Motor neuron (in vitro differentiated cells): ENCODE measurements around the gene FOXRED1. TPM values are rescaled to one million over a fixed set of nuclear protein-coding genes. Genes with fewer than 3 reads are reported as not detected.
"Not testable (repeated sequence)": the region's sequence is repeated elsewhere in the genome, so short reads cannot be mapped to it uniquely, and the experiment has no call there.

Experiments
- ATAC-seq, 8 experiments: fragments of 200-7000 bp; cut with Tn5 transposase; replicated peaks in 6 of 8; 2 replicates each; pipeline ENCODE4 v1.8.0; 2021; ENCODE audit warnings: mild to moderate bottlenecking in 8 of 8, moderate library complexity in 8 of 8
- H3K27ac ChIP-seq, 2 donors: fragments of 250-450 bp; sonication (Bioruptor Pico); 2 replicates each; pipeline ENCODE4 v1.9.0; 2021; ENCODE audit warnings: antibody characterized with exemption in 2 of 2, mild to moderate bottlenecking in 2 of 2, moderate library complexity in 1 of 2
- H3K4me1 ChIP-seq, 2 donors: fragments of 250-450 bp; sonication (Bioruptor Pico); replicated peaks in 1 of 2; 2 replicates each; pipeline ENCODE4 v1.6.1; 2021; ENCODE audit warnings: antibody characterized with exemption in 2 of 2, mild to moderate bottlenecking in 2 of 2, moderate library complexity in 1 of 2
- H3K4me3 ChIP-seq, 5 donors: fragments of 250-450 bp; sonication (Bioruptor Pico); 2 replicates each; pipeline ENCODE4 v1.9.0; 2021; ENCODE audit warnings: antibody characterized with exemption in 5 of 5, mild to moderate bottlenecking in 5 of 5, moderate library complexity in 4 of 5
- WGBS, 10 experiments: fragments of 450-650 bp; shearing (Covaris generic); methylation state at CpG; one replicate each; pipeline ENCODE4 v1.0.0; 2022; 5-methylcytosine and 5-hydroxymethylcytosine counted together
- in situ Hi-C, 9 experiments: fragments of 400-800 bp; cut with MboI; loops; one replicate each; pipeline ENCODE4 v1.15.0; 2021; ENCODE audit warnings: low sequenced_read_pairs in 9 of 9, low pct_unique_long_range_greater_than_20kb in 2 of 9; ENCODE audit not compliant: unreplicated experiment in 9 of 9
- total RNA-seq, 8 experiments: library from RNA; unstranded; fragments of 300-600 nt; gene quantifications; 2 replicates each; pipeline versions ENCODE4 v1.2.3 to v1.2.4, GENCODE V29; 2022

Gene FOXRED1
- total RNA-seq, 8 experiments from 2014 or later, result 15.4 to 43.9 (median 30.9) TPM

DNA sequence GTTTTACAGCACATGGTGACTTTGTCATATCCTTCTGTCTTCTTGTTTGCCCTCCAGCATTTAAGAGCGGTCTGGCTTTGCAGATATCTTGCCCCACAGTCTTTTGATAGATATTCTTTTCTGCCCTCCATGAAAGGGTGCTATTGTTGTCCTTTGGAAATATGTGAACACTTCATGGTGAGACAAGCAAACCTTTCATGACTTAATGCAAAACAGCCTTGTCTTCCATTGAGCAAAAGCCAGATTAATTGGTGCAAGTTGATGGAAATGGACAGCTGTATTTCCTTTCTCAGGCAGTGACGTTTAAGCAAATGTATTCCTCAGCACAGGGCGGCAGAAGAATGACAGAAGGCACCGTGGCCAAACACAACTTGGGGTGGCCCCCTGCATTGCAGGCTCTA lies 39.3 kb downstream of the FOXRED1 start:
- no peak overlapping the region for H3K27ac ChIP-seq
- no peak overlapping the region for H3K4me3 ChIP-seq
- in situ Hi-C loops, result loop anchor here in 1 of 9 experiments (25.0 kb wide), 1 partner anchor 104 kb away; no protein-coding TSS in a partner anchor

GRCh38 chr11:126308771-126309170 lies 39.8 kb downstream of the FOXRED1 start:
- in situ Hi-C loops, result loop anchor here in 1 of 9 experiments (25.0 kb wide), 1 partner anchor 104 kb away; no protein-coding TSS in a partner anchor
- H3K27ac ChIP-seq, H3K4me1 ChIP-seq, H3K4me3 ChIP-seq, ATAC-seq: not testable (repeated sequence)
- WGBS, 10 experiments, result 79 to 100% (median 90%) methylated on average over 1 to 4 of the region's 4 CpGs; no CpG with 5 or more reads in 1 of the 10 experiments

More for the DNA sequence above, 39.3 kb downstream of the FOXRED1 start:
- WGBS, 10 experiments, result 0 to 100% (median 60%) methylated on average over 1 to 4 of the region's 4 CpGs; no CpG with 5 or more reads in 1 of the 10 experiments
- peaks cover 2 to 7% of the 10 kb centered on the region in 2 donors for H3K4me1 ChIP-seq
- ATAC-seq, result no peak

DNA sequence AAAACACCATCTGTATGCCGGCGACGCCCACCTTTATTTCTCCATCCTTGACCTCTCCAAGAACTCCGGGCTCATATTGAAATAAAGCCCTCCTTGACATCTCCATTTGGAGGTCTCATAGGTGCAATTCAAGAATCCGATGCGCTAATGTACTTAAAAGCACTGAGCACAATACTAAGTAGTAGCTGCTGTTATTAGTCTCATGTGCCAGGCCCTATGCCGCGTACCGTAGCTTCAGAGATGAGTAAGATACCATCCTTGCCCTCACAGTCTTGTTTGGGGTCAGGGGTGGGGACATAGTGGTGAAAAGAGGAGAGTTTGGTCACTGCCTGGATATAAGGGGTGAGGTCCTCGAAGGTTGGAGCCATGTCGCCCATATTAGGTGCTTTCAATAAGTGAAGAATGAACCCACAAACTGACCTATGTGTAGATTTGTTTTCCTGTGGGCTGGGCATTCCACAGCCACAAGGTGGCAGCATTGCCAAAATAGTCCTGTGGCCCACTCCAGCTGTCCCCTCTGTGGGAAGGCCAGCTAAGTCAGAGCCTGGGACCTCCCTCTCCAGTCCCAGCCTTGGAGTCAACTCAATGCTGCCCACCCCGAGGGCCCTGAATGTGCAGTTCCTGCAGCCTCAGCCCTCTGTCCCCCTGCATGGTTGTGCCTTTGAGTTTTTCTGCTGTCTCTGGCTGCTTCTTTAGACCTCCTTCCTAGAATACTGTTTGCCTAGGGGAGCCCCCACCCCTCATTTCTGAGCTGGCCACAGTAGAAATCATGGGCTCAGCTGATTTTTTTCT lies 41.4 kb downstream of the FOXRED1 start:
- H3K4me3 ChIP-seq, result no peak overlapping the region
- no peak overlapping the region for H3K27ac ChIP-seq
- 0 to 94% (median 74%) methylated on average over 1 to 9 of the region's 12 CpGs; no CpG with 5 or more reads in 2 of the 10 experiments for WGBS, 10 experiments
- peak; percentile 68 to 99 (median 98) for ATAC-seq
- in situ Hi-C loops, result loop anchor here in 1 of 9 experiments (25.0 kb wide), 1 partner anchor 102 kb away; no protein-coding TSS in a partner anchor
- H3K4me1 ChIP-seq, result peaks cover 0 to 2% of the 10 kb centered on the region in 2 donors

GRCh38 chr11:126310992-126311310 lies 42.0 kb downstream of the FOXRED1 start:
- Histone ChIP-seq H3K27ac (no peak overlapping the region), H3K4me3 (no peak overlapping the region), H3K4me1 (peaks cover 0 to 2% of the 10 kb centered on the region in 2 donors)
- in situ Hi-C loops, result loop anchor here in 1 of 9 experiments (25.0 kb wide), 1 partner anchor 101 kb away; no protein-coding TSS in a partner anchor
- 55 to 100% (median 83%) methylated on average over 1 to 6 of the region's 6 CpGs; no CpG with 5 or more reads in 2 of the 10 experiments for WGBS, 10 experiments
- peak in 5 of 8 experiments; percentile 15 to 27 (median 19) for ATAC-seq

DNA sequence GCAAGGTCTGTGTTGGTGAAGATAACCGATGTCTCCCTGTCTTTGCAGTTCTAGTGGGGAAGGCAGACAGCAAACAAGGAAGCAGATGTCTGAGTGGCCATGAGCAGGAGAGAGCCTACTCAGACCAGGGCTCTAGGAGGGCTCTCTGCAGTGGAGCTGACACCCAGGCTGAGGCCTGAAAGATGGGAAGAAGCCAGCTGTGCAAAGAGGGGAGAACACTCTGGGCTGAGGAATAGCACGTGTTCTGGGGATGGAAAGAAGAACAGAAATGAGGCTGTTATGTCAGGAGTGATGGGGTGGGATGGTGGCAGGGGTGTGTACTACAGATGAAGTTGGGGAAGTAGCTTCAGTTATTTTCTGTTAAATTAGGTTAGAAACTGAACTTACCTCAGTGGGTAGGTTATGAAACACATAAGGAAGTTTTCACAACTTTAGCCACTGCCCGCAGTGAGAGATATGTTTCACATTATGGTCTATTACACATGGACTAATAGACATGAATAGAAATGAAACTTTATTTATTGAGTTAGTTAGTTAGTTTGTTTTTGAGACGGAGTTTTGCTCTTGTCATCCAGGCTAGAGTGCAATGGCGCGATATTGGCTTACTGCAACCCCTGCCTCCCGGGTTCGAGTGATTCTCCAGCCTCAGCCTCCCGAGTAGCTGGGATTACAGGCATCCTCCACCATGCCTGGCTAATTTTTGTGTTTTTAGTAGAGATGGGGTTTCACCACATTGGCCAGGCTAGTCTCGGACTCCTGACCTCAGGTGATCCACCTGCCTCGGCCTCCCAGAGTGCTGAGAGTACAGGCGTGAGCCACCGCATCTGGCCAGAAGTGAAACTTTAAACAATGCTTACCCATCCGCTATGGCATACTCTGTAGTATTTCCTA lies 42.7 kb downstream of the FOXRED1 start:
- no peak overlapping the region for H3K4me3 ChIP-seq
- H3K27ac ChIP-seq, result no peak overlapping the region
- WGBS, 10 experiments, result 72 to 100% (median 94%) methylated on average over 1 to 10 of the region's 14 CpGs
- H3K4me1 ChIP-seq, result peaks cover 0 to 2% of the 10 kb centered on the region in 2 donors
- in situ Hi-C loops, result loop anchor here in 1 of 9 experiments (25.0 kb wide), 1 partner anchor 101 kb away; no protein-coding TSS in a partner anchor
- ATAC-seq, result no peak

DNA sequence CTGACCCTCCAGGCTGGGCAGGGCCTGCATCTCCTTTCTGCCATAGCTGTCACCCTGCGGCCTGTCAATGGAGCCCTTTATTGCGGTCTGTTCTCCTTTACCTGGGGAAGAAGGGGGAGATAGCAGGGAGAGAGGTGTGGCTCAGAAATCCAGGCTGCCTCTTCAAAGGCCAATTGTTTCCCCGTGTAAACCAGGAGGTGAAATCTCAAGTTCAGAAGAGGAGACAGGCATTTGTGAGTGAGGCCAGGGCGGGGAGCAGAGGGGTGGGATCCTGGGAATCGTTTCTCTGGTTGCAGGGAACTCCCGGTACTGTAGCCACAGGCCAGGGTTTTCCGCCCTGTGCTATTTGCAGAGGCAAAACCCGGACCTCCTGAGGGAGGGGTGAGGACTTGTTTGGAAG lies 44.0 kb downstream of the FOXRED1 start:
- in situ Hi-C loops, result loop anchor here in 1 of 9 experiments (25.0 kb wide), 1 partner anchor 99 kb away; no protein-coding TSS in a partner anchor
- WGBS, 10 experiments, result 6 to 78% (median 63%) methylated on average over 1 to 5 of the region's 8 CpGs; no CpG with 5 or more reads in 4 of the 10 experiments
- ATAC-seq, result peak in 3 of 8 experiments; percentile 50 to 63 (median 60)
- Histone ChIP-seq H3K4me3 (no peak overlapping the region), H3K27ac (no peak overlapping the region), H3K4me1 (peaks cover 2 to 4% of the 10 kb centered on the region in 2 donors)

DNA sequence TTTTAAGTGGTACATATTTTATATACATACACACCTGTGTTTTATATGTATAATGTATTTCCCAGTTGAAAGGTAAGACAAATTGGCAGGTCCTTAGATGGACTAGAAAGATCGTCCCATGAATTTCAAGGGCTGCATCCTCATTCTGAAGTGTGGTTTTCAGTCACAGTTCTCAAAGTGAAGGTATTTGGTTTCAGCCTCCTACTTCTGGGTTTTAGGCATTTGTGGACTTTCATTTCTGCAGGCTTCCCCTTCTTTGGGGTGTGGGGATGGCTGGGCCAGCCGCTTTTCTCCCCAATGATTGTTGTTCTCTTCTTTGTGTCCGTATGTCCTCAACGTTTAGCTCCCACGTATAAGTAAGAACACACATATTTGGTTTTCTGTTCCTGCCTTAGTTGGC lies 44.9 kb downstream of the FOXRED1 start:
- no peak overlapping the region for H3K27ac ChIP-seq
- 72 to 100% (median 95%) methylated on average over 1 to 5 of the region's 5 CpGs; no CpG with 5 or more reads in 3 of the 10 experiments for WGBS, 10 experiments
- in situ Hi-C loops, result loop anchor here in 1 of 9 experiments (25.0 kb wide), 1 partner anchor 98 kb away; no protein-coding TSS in a partner anchor
- no peak overlapping the region for H3K4me3 ChIP-seq
- no peak for ATAC-seq
- peaks cover 2 to 4% of the 10 kb centered on the region in 2 donors for H3K4me1 ChIP-seq

- ATAC-seq, result peak in 3 of 8 experiments; percentile 61
- in situ Hi-C loops, result loop anchor here in 1 of 9 experiments (25.0 kb wide), 1 partner anchor 95 kb away; no protein-coding TSS in a partner anchor
- no peak overlapping the region for H3K4me3 ChIP-seq
- peaks cover 0 to 4% of the 10 kb centered on the region in 2 donors for H3K4me1 ChIP-seq
- 20 to 80% (median 73%) methylated on average over 1 of the region's 1 CpG; no CpG with 5 or more reads in 6 of the 10 experiments for WGBS, 10 experiments
- no peak overlapping the region for H3K27ac ChIP-seq
Measured at GRCh38 chr11:126317432-126317755, 48.4 kb downstream of the FOXRED1 start.

DNA sequence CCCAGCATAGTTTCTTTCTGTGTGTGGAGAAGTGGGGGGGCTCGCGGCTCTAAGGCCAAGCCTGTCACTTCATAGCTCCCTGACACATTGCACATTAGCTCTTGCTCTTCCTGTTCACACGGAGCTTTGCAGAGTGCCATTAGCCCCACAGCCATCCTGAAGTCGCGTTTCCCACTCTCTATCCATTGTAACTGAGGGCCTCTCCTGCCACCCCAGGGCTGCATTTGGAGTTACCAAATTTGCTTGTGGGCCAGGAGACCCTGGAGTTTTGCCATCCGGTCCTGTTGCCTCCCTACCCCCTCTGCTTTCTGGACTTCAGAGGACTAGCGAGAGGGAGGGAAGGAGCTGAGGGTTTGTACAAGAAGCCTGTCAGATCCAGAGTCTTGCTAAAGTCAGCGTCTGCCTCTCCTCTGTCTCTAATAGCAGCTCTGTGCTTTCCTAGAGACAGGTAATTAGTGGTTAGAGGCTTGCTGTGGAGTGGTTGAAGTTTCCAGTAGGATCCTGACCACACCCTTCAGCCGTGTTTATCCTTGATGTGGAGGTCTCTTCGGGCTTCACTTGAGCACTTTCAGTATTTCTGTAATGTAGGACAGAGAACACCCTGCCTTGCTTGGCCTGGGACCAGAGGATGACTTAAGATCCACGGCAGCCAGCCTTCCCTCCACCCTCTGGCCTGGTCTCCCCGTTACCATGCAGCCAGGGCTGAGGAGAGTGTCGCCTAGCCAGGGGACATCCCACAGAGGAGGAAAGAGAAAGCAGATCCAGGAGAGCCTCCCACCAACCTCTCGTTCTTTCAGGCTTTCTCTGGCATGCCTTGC lies 49.0 kb downstream of the FOXRED1 start:
- WGBS, 10 experiments, result 0 to 100% (median 76%) methylated on average over 1 to 8 of the region's 14 CpGs; no CpG with 5 or more reads in 2 of the 10 experiments
- Histone ChIP-seq H3K27ac (no peak overlapping the region), H3K4me1 (peaks cover 0 to 4% of the 10 kb centered on the region in 2 donors), H3K4me3 (no peak overlapping the region)
- peak in 7 of 8 experiments; percentile 7 to 88 (median 63) for ATAC-seq
- in situ Hi-C loops, result loop anchor here in 1 of 9 experiments (25.0 kb wide), 1 partner anchor 94 kb away; no protein-coding TSS in a partner anchor

DNA sequence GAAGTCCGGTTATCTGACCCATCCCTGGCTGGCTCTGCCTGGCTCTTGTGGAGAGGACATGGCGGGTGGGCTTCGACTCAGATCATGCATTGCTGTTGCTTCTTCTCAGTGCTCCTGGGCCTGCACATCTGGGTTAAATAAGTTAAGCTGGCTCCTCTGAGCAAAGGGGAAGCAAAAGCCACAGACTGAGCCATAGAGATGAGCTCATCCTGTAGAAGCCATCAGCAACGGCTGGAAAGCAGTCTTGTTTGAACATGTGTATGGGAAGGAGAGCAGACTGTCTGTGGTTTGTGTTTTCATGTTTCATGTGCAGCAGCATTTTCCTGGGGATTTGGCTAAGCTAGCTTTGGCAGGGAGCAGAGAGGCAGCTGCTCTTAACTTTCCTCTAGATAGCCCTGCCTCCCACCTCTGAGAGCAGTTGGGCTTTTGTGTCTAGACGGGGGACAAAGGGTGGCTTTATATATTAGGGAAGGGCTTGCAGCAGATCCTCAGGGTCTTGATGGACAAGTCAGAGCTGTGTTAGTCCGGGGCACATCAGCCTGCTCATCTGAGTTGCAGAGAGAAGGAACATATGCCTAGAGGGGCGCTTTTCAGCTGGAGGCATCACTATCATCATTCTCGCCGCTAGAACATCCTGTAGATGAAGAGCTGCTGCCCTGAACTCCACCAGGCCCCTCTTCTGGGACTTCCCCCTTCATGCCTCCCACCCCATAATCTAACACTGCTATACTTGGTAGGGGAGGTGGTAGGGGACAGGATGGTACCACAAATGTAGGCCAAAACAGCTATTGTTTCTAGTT lies 49.8 kb downstream of the FOXRED1 start:
- H3K4me1 ChIP-seq, result peaks cover 0 to 4% of the 10 kb centered on the region in 2 donors
- in situ Hi-C loops, result loop anchor here in 1 of 9 experiments (25.0 kb wide), 1 partner anchor 94 kb away; no protein-coding TSS in a partner anchor
- H3K27ac ChIP-seq, result no peak overlapping the region
- H3K4me3 ChIP-seq, result no peak overlapping the region
- ATAC-seq, result peak in 7 of 8 experiments; percentile 21 to 81 (median 67)
- WGBS, 10 experiments, result 0 to 89% (median 80%) methylated on average over 2 to 5 of the region's 9 CpGs; no CpG with 5 or more reads in 5 of the 10 experiments

- peaks cover 0 to 4% of the 10 kb centered on the region in 2 donors for H3K4me1 ChIP-seq
- in situ Hi-C loops, result loop anchor here in 1 of 9 experiments (25.0 kb wide), 1 partner anchor 93 kb away; no protein-coding TSS in a partner anchor
- no peak overlapping the region for H3K4me3 ChIP-seq
- H3K27ac ChIP-seq, result no peak overlapping the region
- no peak for ATAC-seq
- 67 to 100% (median 90%) methylated on average over 1 to 3 of the region's 5 CpGs; no CpG with 5 or more reads in 6 of the 10 experiments for WGBS, 10 experiments
Measured at GRCh38 chr11:126319374-126319740, 50.4 kb downstream of the FOXRED1 start.
